GM12878 (cell line): Measurements from ENCODE around the gene ZSCAN10. TPM values are rescaled to one million over a fixed set of nuclear protein-coding genes. Genes with fewer than 3 reads are reported as not detected.

Experiments used
- ATAC-seq: fragments of 200-7000 bp; cut with Tn5 transposase; 3 replicates; pipeline ENCODE4 v1.9.1; 2020; ENCODE audit warnings: mild to moderate bottlenecking, moderate library complexity
- BruUV-seq: library from RNA; stranded (reverse); fragments of 400-500 nt; replicated peaks from 2 replicates; lab custom pipeline; 2021; lab: Mats Ljungman, UMichigan
- CTCF ChIA-PET: fragments of 300-600 bp; sonication (Branson Sonifier 250); formaldehyde crosslinking; extraction: SDS; loops from one replicate; lab custom pipeline; 2021; ENCODE audit warnings: inconsistent platforms; lab: Yijun Ruan, JAX
- POLR2A ChIA-PET: fragments of 350-600 bp; formaldehyde crosslinking; extraction: SDS; loops from one replicate; lab custom pipeline; 2021; ENCODE audit warnings: inconsistent platforms; lab: Charles Lee
- RAD21 ChIA-PET: fragments of 300-600 bp; sonication (Branson Sonifier 250); formaldehyde crosslinking; loops from one replicate; lab custom pipeline; 2023; ENCODE audit warnings: antibody characterized with exemption; ENCODE audit not compliant: unreplicated experiment; lab: Charles Lee
- SMC1A ChIA-PET: fragments of 300-600 bp; sonication (Branson Sonifier 250); formaldehyde crosslinking; loops from one replicate; lab custom pipeline; 2023; ENCODE audit not compliant: unreplicated experiment, uncharacterized antibody; lab: Charles Lee
- DNase-seq: peaks from one replicate; pipeline ENCODE4 v3.0.0-alpha.2; 2011; ENCODE audit warnings: low read depth, low spot score
- FAIRE-seq: peaks from 3 replicates; lab custom pipeline; 2011; peaks lifted over from hg19 to GRCh38; lab: Jason Lieb, UNC
- H2AFZ ChIP-seq: 2 replicates; pipeline ENCODE4 v1.6.0; 2011; ENCODE audit warnings: low read depth, low read length, control low read depth; ENCODE audit not compliant: control insufficient read depth
- H3K27ac ChIP-seq: 2 replicates; pipeline ENCODE4 v1.5.1; 2011; ENCODE audit warnings: control low read depth; ENCODE audit not compliant: control insufficient read depth, insufficient read depth
- H3K27me3 ChIP-seq, 2 experiments: replicated peaks in 1 of 2; 2 replicates each; pipeline versions ENCODE4 v1.6.0 to v1.6.1; 2011; ENCODE audit warnings: low read length in 1 of 2; ENCODE audit not compliant: control insufficient read depth in 2 of 2, insufficient read depth in 2 of 2
- H3K36me3 ChIP-seq, 2 experiments: 2 replicates each; pipeline ENCODE4 v1.5.1; 2011; ENCODE audit warnings: low read length in 1 of 2; ENCODE audit not compliant: control insufficient read depth in 2 of 2, insufficient read depth in 2 of 2
- H3K4me1 ChIP-seq: 2 replicates; pipeline ENCODE4 v1.6.1; 2011; ENCODE audit warnings: mild to moderate bottlenecking, low read length, moderate library complexity, mixed read lengths; ENCODE audit not compliant: control insufficient read depth, insufficient read depth
- H3K4me2 ChIP-seq: 2 replicates; pipeline ENCODE4 v1.6.0; 2011; ENCODE audit warnings: control low read depth; ENCODE audit not compliant: control insufficient read depth, insufficient read depth
- H3K4me3 ChIP-seq: fragments of 200-600 bp; sonication (generic); 2 replicates; pipeline ENCODE4 v1.5.1; 2016
- H3K79me2 ChIP-seq: 2 replicates; pipeline ENCODE4 v1.6.0; 2011; ENCODE audit warnings: low read length; ENCODE audit not compliant: control insufficient read depth, insufficient read depth
- H3K9ac ChIP-seq: 2 replicates; pipeline ENCODE4 v1.8.0; 2011; ENCODE audit warnings: low read length, control low read depth, mixed read lengths; ENCODE audit not compliant: control insufficient read depth, insufficient read depth
- H3K9me3 ChIP-seq: replicated peaks from 3 replicates; pipeline ENCODE4 v1.5.1; 2011; ENCODE audit warnings: mild to moderate bottlenecking, low read length; ENCODE audit not compliant: control insufficient read depth, insufficient read depth
- H4K20me1 ChIP-seq: 2 replicates; pipeline ENCODE4 v1.6.0; 2011; ENCODE audit not compliant: control insufficient read depth, insufficient read depth
- BCL11A ChIP-seq: IDR thresholded peaks from 2 replicates; pipeline ENCODE4 v1.6.1; 2011; ENCODE audit warnings: low read depth, low read length
- CHD4 ChIP-seq: fragments of 200-600 bp; sonication (generic); IDR thresholded peaks from 2 replicates; pipeline ENCODE4 v1.6.1; 2016; ENCODE audit warnings: mild to moderate bottlenecking
- EED ChIP-seq: sonication (generic); IDR thresholded peaks from 2 replicates; pipeline ENCODE4 v1.6.1; 2016; ENCODE audit warnings: antibody characterized with exemption, low read depth
- HCFC1 ChIP-seq: fragments of 150-350 bp; IDR thresholded peaks from 2 replicates; pipeline ENCODE4 v1.6.1; 2014; ENCODE audit warnings: low read length
- HDAC2 ChIP-seq: fragments of 200-600 bp; sonication (generic); IDR thresholded peaks from 2 replicates; pipeline ENCODE4 v1.6.1; 2017
- MEF2B ChIP-seq: fragments of 450-650 bp; IDR thresholded peaks from 2 replicates; pipeline ENCODE4 v1.6.1; 2018; ENCODE audit warnings: mild to moderate bottlenecking, moderate library complexity; ENCODE audit not compliant: partially characterized antibody, poor library complexity, severe bottlenecking
- PML ChIP-seq: IDR thresholded peaks from 2 replicates; pipeline ENCODE4 v1.6.1; 2012; ENCODE audit warnings: low read length, inconsistent platforms
- POLR2AphosphoS5 ChIP-seq: IDR thresholded peaks from 2 replicates; pipeline ENCODE4 v1.6.1; 2011; ENCODE audit warnings: mild to moderate bottlenecking, low read length, inconsistent platforms
- RAD21 ChIP-seq: IDR thresholded peaks from 2 replicates; pipeline ENCODE4 v1.6.1; 2011; ENCODE audit warnings: mild to moderate bottlenecking, low read depth, low read length, moderate library complexity; ENCODE audit not compliant: insufficient read depth
- RCOR1 ChIP-seq: conservative IDR thresholded peaks from 2 replicates; pipeline ENCODE4 v1.6.1; 2012; ENCODE audit warnings: low read depth, low read length, improper control_type of control experiment
- SMC3 ChIP-seq: IDR thresholded peaks from 2 replicates; pipeline ENCODE4 v1.6.1; 2011; ENCODE audit warnings: low read length, improper control_type of control experiment, borderline replicate concordance
- SREBF2 ChIP-seq: IDR thresholded peaks from 2 replicates; pipeline ENCODE4 v1.6.1; 2012; ENCODE audit warnings: mild to moderate bottlenecking, low read length
- STAT1 ChIP-seq: fragments of 450-650 bp; conservative IDR thresholded peaks from 2 replicates; pipeline ENCODE4 v1.6.1; 2014; ENCODE audit warnings: antibody characterized with exemption, mild to moderate bottlenecking
- SUPT20H ChIP-seq: IDR thresholded peaks from 2 replicates; pipeline ENCODE4 v1.6.1; 2011; ENCODE audit warnings: low read depth, mild to moderate bottlenecking, low read length, moderate library complexity, borderline replicate concordance; ENCODE audit not compliant: control insufficient read depth
- TBL1XR1 ChIP-seq: IDR thresholded peaks from 2 replicates; pipeline ENCODE4 v1.6.1; 2012; ENCODE audit warnings: low read depth, low read length, improper control_type of control experiment
- TCF7 ChIP-seq: IDR thresholded peaks from 2 replicates; pipeline ENCODE4 v1.6.1; 2014; ENCODE audit warnings: antibody characterized with exemption, borderline replicate concordance
- ZNF217 ChIP-seq: fragments of 450-650 bp; IDR thresholded peaks from 2 replicates; pipeline ENCODE4 v1.6.1; 2017; ENCODE audit warnings: antibody characterized with exemption, mild to moderate bottlenecking
- ZNF274 ChIP-seq: IDR thresholded peaks from one replicate; pipeline ENCODE4 v1.8.0; 2011; ENCODE audit not compliant: insufficient read length, insufficient read depth
- ZNF384 ChIP-seq: IDR thresholded peaks from 2 replicates; pipeline ENCODE4 v1.6.1; 2012; ENCODE audit warnings: low read depth, mild to moderate bottlenecking, low read length, improper control_type of control experiment, borderline replicate concordance
- ZNF687 ChIP-seq: fragments of 450-650 bp; IDR thresholded peaks from 2 replicates; pipeline ENCODE4 v1.6.1; 2017; ENCODE audit warnings: mild to moderate bottlenecking, moderate library complexity
- WGBS: methylation state at CpG from one replicate; pipeline ENCODE4 v1.1.6; 2016; ENCODE audit warnings: low lambda C conversion rate; ENCODE audit not compliant: insufficient replicate concordance, insufficient coverage; ENCODE audit errors: missing lambda C conversion rate; 5-methylcytosine and 5-hydroxymethylcytosine counted together
- in situ Hi-C: fragments of 300-500 bp; cut with MboI; formaldehyde crosslinking; loops from 9 replicates; pipeline ENCODE4 v1.14.3; 2018; ENCODE audit warnings: mixed read lengths
- intact Hi-C: fragments of 100-400 bp; cut with micrococcal nuclease; formaldehyde crosslinking; loops from one replicate; pipeline ENCODE4 v1.14.2; 2022; ENCODE audit not compliant: unreplicated experiment
- polyA plus RNA-seq, 11 experiments: library from polyadenylated mRNA; depleted of rRNA in 4 of 11; unstranded in 6 of 11; stranded (reverse) in 5 of 11; fragments of >200 nt; fragmentation: Nextera tagmentation in 4 of 11; fragmentation: Illumina TruSeq in 1 of 11; extraction: Ambion mirVana in 4 of 11; extraction: Trizol in 1 of 11; gene quantifications; 1 replicate in 1 of 11; 2 replicates in 10 of 11; pipeline versions ENCODE4 v1.2.1 to v1.2.3, GENCODE V29; 2011 to 2016; ENCODE audit warnings: inconsistent platforms in 2 of 11, missing spikeins in 2 of 11, low read depth in 1 of 11
- total RNA-seq, 4 experiments: library from RNA; depleted of rRNA in 3 of 4; stranded (reverse); fragments of >200 nt in 3 of 4; fragmentation: Illumina TruSeq in 1 of 4; extraction: Trizol in 1 of 4; gene quantifications; 2 replicates each; pipeline versions ENCODE4 v1.2.1 to v1.2.3, GENCODE V29; 2013 to 2021

Gene ZSCAN10
- total and polyA plus RNA-seq, 10 of the 15 experiments (the other 5 are each of a cell fraction or from before 2014, with no cell fraction given): 0.06 to 0.33 TPM; not detected in 8

- no peak for TF ChIP-seq ZNF687
- TF ChIP-seq EED: no peak
- no peak for TF ChIP-seq RAD21
- TF ChIP-seq MEF2B: no peak
- no peak for TF ChIP-seq HCFC1
Observed at GRCh38 chr16:3127745-3128144, 28.7 kb upstream of the ZSCAN10 start (continued).

GRCh38 chr16:3123986-3124886 is 25.1 kb upstream of the ZSCAN10 start:
- Histone ChIP-seq H3K79me2 (peaks cover 2% of the 10 kb centered on the region; the same call in 1 of the 2 replicates), H3K9ac (peak overlapping the region; percentile 73), H3K9me3 (no peaks in the 10 kb centered on the region), H3K4me3 (peak overlapping the region; percentile 69; the same call in 1 of the 2 replicates), H3K4me1 (peaks cover 10% of the 10 kb centered on the region), H3K27ac (peak overlapping the region; percentile 74), H3K36me3 (peaks cover 0 to 7% of the 10 kb centered on the region in 2 experiments; a peak in 1 of 4 replicates), H4K20me1 (no peaks in the 10 kb centered on the region), H3K4me2 (peak overlapping the region; percentile 92), H2AFZ (peak overlapping the region; percentile 94), H3K27me3 (no peaks in the 10 kb centered on the region)
- ATAC-seq (peak; percentile 97), DNase-seq (peak; percentile 72), FAIRE-seq (peak; percentile 95)
- ChIA-PET SMC1A (interaction anchor here (1.1 kb wide), 1 partner anchor 21 kb away, joined by 4 read pairs; no protein-coding TSS in a partner anchor), CTCF (interaction anchor here (1.0 to 9.4 kb wide), 5 partner anchors 11 to 93 kb away, joined by 3 to 396 read pairs (median 143); partner anchors contain the start of genes IL32, ZNF213 and ZSCAN10), POLR2A (no interaction called here), RAD21 (interaction anchor here (0.9 kb wide), 2 partner anchors 18 to 22 kb away, joined by 3 to 7 read pairs; no protein-coding TSS in a partner anchor)
- in situ Hi-C loops (no loop called here), intact Hi-C loops (no loop called here)
- WGBS: under 1% methylated on average over 72 of the region's 72 CpGs
- no TSS peak for BruUV-seq
- TF ChIP-seq SREBF2: no peak
- no peak; the same call in 1 of the 2 replicates for TF ChIP-seq STAT1
- no peak for TF ChIP-seq CHD4
- no peak for TF ChIP-seq ZNF274
- TF ChIP-seq SMC3: no peak
- no peak for TF ChIP-seq SUPT20H
- TF ChIP-seq TBL1XR1: 0 out of 2 replicates have a peak, but pooled peaks have one; percentile 36
- TF ChIP-seq TCF7: no peak
- TF ChIP-seq POLR2AphosphoS5: peak; percentile 81
- no peak for TF ChIP-seq BCL11A
- no peak for TF ChIP-seq RCOR1
- no peak; the same call in 1 of the 2 replicates for TF ChIP-seq PML
- TF ChIP-seq ZNF217: no peak
- no peak for TF ChIP-seq HDAC2
- TF ChIP-seq ZNF384: no peak; the same call in 1 of the 2 replicates
